Panc1 (cell line): ENCODE results near the gene S1PR2. TPM values are rescaled to one million over a fixed set of nuclear protein-coding genes. Genes with fewer than 3 reads are reported as not detected.

Experiments used
- ATAC-seq: fragments of 200-7000 bp; cut with Tn5 transposase; 2 replicates; pipeline ENCODE4 v1.9.1; 2020; ENCODE audit warnings: mild to moderate bottlenecking, moderate library complexity
- BruUV-seq: library from RNA; stranded (reverse); fragments of 400-500 nt; replicated peaks from 2 replicates; lab custom pipeline; 2021; lab: Mats Ljungman, UMichigan
- CTCF ChIA-PET: fragments of 300-600 bp; sonication (Branson Sonifier 250); formaldehyde crosslinking; loops from one replicate; lab custom pipeline; 2022; ENCODE audit warnings: antibody characterized with exemption; lab: Charles Lee
- POLR2A ChIA-PET: fragments of 300-600 bp; sonication (Branson Sonifier 250); formaldehyde crosslinking; loops from one replicate; lab custom pipeline; 2022; ENCODE audit warnings: antibody characterized with exemption; lab: Charles Lee
- DNase-seq: peaks from one replicate; pipeline ENCODE4 v3.0.0-alpha.2; 2010; ENCODE audit warnings: low read depth, low spot score
- H3K27ac ChIP-seq: 2 replicates; pipeline ENCODE4 v1.5.1; 2011; ENCODE audit warnings: mild to moderate bottlenecking, low read length, inconsistent platforms
- H3K27me3 ChIP-seq: fragments of 200-500 bp; sonication (Bioruptor generic); 2 replicates; pipeline ENCODE4 v1.6.0; 2014; ENCODE audit warnings: low read length, inconsistent platforms; ENCODE audit not compliant: control insufficient read depth, insufficient read depth
- H3K36me3 ChIP-seq: fragments of 200-500 bp; sonication (Bioruptor generic); 2 replicates; pipeline ENCODE4 v1.5.1; 2014; ENCODE audit warnings: inconsistent platforms, mild to moderate bottlenecking, low read length, moderate library complexity; ENCODE audit not compliant: control insufficient read depth, insufficient read depth
- H3K4me1 ChIP-seq: 2 replicates; pipeline ENCODE4 v1.5.1; 2011; ENCODE audit warnings: inconsistent platforms, mild to moderate bottlenecking, low read length, moderate library complexity; ENCODE audit not compliant: control insufficient read depth, insufficient read depth
- H3K4me3 ChIP-seq, 2 experiments: 2 replicates each; pipeline ENCODE4 v1.5.1; 2011 to 2012; ENCODE audit warnings: low read depth in 2 of 2, low read length in 2 of 2, mild to moderate bottlenecking in 2 of 2, inconsistent platforms in 1 of 2, moderate library complexity in 1 of 2
- H3K9me3 ChIP-seq: fragments of 200-500 bp; sonication (Bioruptor generic); 2 replicates; pipeline ENCODE4 v1.5.1; 2014; ENCODE audit warnings: low read depth, mild to moderate bottlenecking, inconsistent platforms, low read length, moderate library complexity; ENCODE audit not compliant: control insufficient read depth, insufficient read depth
- POLR2AphosphoS5 ChIP-seq: IDR thresholded peaks from 2 replicates; pipeline ENCODE4 v1.6.1; 2012; ENCODE audit warnings: mild to moderate bottlenecking, low read depth, low read length, moderate library complexity
- SIN3A ChIP-seq: IDR thresholded peaks from 2 replicates; pipeline ENCODE4 v1.6.1; 2012; ENCODE audit warnings: low read depth, mild to moderate bottlenecking, low read length, moderate library complexity, borderline replicate concordance; ENCODE audit not compliant: insufficient read depth
- TCF7L2 ChIP-seq: IDR thresholded peaks from 2 replicates; pipeline ENCODE4 v1.6.1; 2011; ENCODE audit warnings: mild to moderate bottlenecking, low read depth, low read length, inconsistent platforms
- in situ Hi-C: cut with HindIII; loops from 2 replicates; pipeline ENCODE4 v1.10.0; 2016; ENCODE audit warnings: low sequenced_read_pairs, low pct_unique_long_range_greater_than_20kb
- intact Hi-C: fragments of 100-400 bp; cut with micrococcal nuclease; formaldehyde crosslinking; loops from one replicate; pipeline ENCODE4 v1.10.0; 2022; ENCODE audit not compliant: unreplicated experiment
- total RNA-seq: library from RNA; stranded (reverse); gene quantifications from one replicate; pipeline ENCODE4 v1.2.1, GENCODE V29; 2021; ENCODE audit not compliant: unreplicated experiment
- TF ChIP-seq, protein P1 (sequence below): fragments of 450-650 bp; IDR thresholded peaks from 2 replicates; pipeline ENCODE4 v1.5.1; 2017; ENCODE audit warnings: mild to moderate bottlenecking
- TF ChIP-seq, protein P2 (sequence below), 2 experiments: IDR thresholded peaks; 2 replicates each; pipeline ENCODE4 v1.6.1; 2011 to 2012; ENCODE audit warnings: low read depth in 2 of 2, control low read depth in 1 of 2, low read length in 1 of 2, mild to moderate bottlenecking in 1 of 2, moderate library complexity in 1 of 2; ENCODE audit not compliant: insufficient read depth in 1 of 2

Gene S1PR2
- total RNA-seq, 1 experiment from 2014 or later, result 2.9 TPM

GRCh38 chr19:10270616-10271394 lies 39.7 kb upstream of the S1PR2 start, which contains the start of gene ICAM1:
TSS of gene ICAM1 (plus strand) at chr19:10271120. CDS start at chr19:10271160, 40 bp downstream.
- Histone ChIP-seq H3K36me3 (no peaks in the 10 kb centered on the region; the same call in 1 of the 2 replicates), H3K4me1 (peaks cover 4% of the 10 kb centered on the region), H3K27ac (peak within 1 kb of the TSS; percentile 91), H3K4me3 (peak within 1 kb of the TSS; percentile 55 to 83), H3K27me3 (no peaks in the 10 kb centered on the region), H3K9me3 (no peaks in the 10 kb centered on the region)
- DNase-seq (no peak), ATAC-seq (peak; percentile 81)
- in situ Hi-C loops (no loop called here), intact Hi-C loops (loop anchor here (5.0 kb wide), 1 partner anchor 116 kb away; no protein-coding TSS in a partner anchor)
- POLR2A ChIA-PET, result interaction anchor here (0.5 to 2.1 kb wide), 8 partner anchors 16 to 432 kb away, joined by 3 to 11 read pairs (median 3); partner anchors contain the start of genes DNMT1, ICAM4, ICAM5 and RAVER1
- no TSS peak for BruUV-seq
- CTCF ChIA-PET, result interaction anchor here (0.7 to 2.6 kb wide), 5 partner anchors 10 to 118 kb away, joined by 3 to 17 read pairs (median 4); partner anchors contain the start of gene RAVER1
- TF ChIP-seq POLR2AphosphoS5, result peak; percentile 89
- TF ChIP-seq, protein P1, sequence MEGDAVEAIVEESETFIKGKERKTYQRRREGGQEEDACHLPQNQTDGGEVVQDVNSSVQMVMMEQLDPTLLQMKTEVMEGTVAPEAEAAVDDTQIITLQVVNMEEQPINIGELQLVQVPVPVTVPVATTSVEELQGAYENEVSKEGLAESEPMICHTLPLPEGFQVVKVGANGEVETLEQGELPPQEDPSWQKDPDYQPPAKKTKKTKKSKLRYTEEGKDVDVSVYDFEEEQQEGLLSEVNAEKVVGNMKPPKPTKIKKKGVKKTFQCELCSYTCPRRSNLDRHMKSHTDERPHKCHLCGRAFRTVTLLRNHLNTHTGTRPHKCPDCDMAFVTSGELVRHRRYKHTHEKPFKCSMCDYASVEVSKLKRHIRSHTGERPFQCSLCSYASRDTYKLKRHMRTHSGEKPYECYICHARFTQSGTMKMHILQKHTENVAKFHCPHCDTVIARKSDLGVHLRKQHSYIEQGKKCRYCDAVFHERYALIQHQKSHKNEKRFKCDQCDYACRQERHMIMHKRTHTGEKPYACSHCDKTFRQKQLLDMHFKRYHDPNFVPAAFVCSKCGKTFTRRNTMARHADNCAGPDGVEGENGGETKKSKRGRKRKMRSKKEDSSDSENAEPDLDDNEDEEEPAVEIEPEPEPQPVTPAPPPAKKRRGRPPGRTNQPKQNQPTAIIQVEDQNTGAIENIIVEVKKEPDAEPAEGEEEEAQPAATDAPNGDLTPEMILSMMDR, result no peak
- TF ChIP-seq TCF7L2, result no peak
- TF ChIP-seq, protein P2, sequence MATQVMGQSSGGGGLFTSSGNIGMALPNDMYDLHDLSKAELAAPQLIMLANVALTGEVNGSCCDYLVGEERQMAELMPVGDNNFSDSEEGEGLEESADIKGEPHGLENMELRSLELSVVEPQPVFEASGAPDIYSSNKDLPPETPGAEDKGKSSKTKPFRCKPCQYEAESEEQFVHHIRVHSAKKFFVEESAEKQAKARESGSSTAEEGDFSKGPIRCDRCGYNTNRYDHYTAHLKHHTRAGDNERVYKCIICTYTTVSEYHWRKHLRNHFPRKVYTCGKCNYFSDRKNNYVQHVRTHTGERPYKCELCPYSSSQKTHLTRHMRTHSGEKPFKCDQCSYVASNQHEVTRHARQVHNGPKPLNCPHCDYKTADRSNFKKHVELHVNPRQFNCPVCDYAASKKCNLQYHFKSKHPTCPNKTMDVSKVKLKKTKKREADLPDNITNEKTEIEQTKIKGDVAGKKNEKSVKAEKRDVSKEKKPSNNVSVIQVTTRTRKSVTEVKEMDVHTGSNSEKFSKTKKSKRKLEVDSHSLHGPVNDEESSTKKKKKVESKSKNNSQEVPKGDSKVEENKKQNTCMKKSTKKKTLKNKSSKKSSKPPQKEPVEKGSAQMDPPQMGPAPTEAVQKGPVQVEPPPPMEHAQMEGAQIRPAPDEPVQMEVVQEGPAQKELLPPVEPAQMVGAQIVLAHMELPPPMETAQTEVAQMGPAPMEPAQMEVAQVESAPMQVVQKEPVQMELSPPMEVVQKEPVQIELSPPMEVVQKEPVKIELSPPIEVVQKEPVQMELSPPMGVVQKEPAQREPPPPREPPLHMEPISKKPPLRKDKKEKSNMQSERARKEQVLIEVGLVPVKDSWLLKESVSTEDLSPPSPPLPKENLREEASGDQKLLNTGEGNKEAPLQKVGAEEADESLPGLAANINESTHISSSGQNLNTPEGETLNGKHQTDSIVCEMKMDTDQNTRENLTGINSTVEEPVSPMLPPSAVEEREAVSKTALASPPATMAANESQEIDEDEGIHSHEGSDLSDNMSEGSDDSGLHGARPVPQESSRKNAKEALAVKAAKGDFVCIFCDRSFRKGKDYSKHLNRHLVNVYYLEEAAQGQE (IDR thresholded peaks at IDR 0.05; ENCODE audit: insufficient read depth in 1 of 2, low read depth in 2 of 2, low read length in 1 of 2), result no peak
- 0 out of 2 replicates have a peak, but pooled peaks have one; percentile 79 for TF ChIP-seq SIN3A

- Histone ChIP-seq H3K9me3 (no peaks in the 10 kb centered on the region), H3K27ac (peak overlapping the region; percentile 91), H3K27me3 (no peaks in the 10 kb centered on the region), H3K36me3 (no peaks in the 10 kb centered on the region; the same call in 1 of the 2 replicates), H3K4me3 (peak overlapping the region; percentile 55 to 83), H3K4me1 (peaks cover 4% of the 10 kb centered on the region)
- in situ Hi-C loops (no loop called here), intact Hi-C loops (loop anchor here (5.0 kb wide), 1 partner anchor 117 kb away; no protein-coding TSS in a partner anchor)
- TF ChIP-seq, protein P1, result no peak
- TF ChIP-seq POLR2AphosphoS5 (no peak), TCF7L2 (no peak), SIN3A (no peak)
- TF ChIP-seq, protein P2 (IDR thresholded peaks at IDR 0.05; ENCODE audit: insufficient read depth in 1 of 2, low read depth in 2 of 2, low read length in 1 of 2), result no peak
- no peak for DNase-seq
- CTCF ChIA-PET, result interaction anchor here (1.0 to 2.6 kb wide), 3 partner anchors 11 to 119 kb away, joined by 3 to 17 read pairs (median 6); no protein-coding TSS in a partner anchor
- BruUV-seq, result no TSS peak
- ATAC-seq, result peak; percentile 57
- POLR2A ChIA-PET, result interaction anchor here (1.8 to 2.1 kb wide), 2 partner anchors 17 to 19 kb away, joined by 8 to 11 read pairs; partner anchors contain the start of genes ICAM4 and ICAM5
These were observed 39.1 kb upstream of the S1PR2 start for GRCh38 chr19:10270180-10270615.
